Measurements from ENCODE around the gene SMARCA1.

The SMARCA1 gene

DNA sequence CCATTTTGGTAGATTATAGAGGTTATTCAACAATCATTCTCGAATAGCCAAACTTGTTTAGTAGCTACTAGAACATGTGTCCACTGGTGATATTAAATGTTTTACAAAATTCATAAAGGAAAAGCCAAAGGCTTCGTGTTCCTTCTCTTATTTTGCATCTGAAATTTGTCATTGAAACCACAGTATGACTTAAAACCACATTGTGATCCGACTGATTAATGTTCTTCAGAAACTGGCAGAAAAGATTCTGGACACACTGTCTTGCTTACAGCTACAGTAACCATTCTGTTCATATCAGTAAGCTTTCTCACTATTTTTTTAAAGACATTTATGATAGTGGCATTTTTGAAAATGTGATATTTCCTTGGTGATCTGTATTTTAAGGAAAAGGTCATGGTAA lies 2.6 kb upstream of the SMARCA1 start:
- DNase-seq: no peak

DNA sequence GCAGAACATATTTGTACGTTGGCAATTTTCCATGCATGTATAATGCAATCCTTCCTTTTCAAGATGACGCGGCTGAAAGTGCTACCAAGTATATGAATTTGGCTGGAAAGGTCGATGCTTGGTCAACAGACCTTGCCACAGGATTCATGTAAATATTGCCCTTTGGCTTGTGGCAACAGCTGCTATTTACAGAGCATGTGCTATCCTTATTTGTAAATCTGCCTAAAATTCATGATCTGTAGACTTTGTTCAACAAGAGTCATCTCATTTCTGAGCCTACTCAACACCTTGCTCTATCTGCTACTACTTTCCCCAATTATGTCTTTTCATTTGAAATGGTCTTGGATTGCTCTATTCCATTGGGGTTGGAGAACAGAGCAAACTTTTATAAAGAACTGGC lies 1.9 kb upstream of the SMARCA1 start:
- DNase-seq: no peak

DNA sequence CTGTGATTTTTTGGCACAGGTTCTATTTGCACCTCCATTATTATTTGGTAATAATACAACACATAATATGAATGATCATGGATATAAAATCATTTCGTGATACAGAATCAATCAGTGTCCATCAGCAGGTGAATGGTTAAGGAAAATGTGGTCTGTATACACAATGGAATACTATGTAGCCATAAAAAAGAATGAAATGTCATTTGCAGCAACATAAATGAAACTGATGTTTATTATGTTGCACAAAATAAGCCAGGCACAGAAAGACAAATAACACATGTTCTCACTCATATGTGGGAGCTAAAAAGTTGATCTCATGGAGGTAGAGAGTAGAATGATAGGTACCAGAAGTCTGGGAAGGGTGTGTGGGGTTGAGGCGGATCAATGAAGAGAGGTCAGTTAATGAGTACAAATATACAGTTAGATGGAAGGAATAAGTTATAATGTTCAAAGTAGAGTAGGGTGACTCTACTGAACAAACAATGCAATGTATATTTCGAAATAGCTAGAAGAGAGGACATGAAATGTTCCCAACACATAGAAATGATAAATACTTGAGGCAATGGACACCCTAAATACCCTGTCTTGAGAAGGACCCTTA lies 1.1 kb upstream of the SMARCA1 start:
- no peak for DNase-seq

DNA sequence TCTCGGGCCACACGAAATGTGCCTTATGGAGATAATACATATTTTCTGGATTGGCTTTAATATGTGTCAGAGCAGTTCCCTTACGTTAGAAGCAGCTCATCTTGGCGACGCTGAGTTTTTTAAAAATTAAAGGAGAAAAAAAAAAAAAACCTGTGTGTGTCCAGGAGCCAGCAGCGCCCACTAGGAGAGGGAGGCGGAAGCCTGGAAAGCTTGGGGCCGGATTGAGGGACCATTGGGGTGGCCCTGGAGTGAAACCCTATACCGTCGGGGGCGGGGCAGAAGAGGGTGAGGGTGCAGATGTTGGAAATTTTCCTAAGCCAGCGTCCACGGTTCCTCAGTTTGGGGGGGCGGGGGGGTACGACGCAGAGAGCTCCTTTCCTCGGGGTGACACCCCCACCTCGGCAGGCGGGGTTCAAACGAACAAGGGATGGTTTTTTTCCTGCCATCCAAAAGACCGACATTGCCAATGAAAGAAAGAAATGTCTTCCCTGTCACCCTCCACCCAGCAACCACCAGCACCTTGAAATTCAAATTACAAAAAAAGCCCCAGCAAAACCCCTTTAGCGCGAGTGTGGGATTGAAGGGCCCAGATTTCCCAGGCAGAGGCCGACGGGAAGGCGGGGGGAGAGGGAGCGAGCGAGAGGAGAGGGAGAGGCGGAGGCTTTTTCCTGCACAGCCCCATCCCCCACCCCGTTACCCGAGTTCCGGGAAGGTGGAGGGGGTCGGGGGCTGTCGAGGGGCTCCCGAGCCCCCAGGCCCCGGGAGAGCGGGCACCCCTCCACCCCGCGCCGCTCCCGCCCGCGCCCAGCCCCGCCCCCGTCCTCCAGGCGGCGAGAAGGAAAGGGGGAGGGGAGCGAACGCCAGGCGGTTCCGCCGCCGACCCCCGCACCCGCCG lies 859 bp downstream of the SMARCA1 start:
- no peak for DNase-seq

DNA sequence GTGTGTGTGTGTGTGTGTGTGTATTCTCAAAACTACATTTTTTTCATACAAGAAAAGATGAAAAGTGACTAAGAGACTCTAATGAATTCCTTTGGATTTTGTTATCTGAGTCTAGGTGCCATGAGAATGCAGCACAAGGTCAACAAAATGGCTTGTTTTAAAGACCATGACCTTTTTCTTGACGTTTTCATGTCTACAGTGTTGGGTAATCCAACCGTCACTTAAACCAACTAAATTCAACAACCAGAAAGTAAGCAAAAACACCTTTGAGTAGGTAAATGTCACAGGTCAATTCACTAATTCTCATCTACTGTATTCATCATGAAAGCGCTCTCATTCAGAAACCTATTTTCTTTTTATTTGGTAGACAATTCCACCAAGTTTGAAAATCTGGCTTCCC lies 3.1 kb downstream of the SMARCA1 start:
- no peak for DNase-seq

DNA sequence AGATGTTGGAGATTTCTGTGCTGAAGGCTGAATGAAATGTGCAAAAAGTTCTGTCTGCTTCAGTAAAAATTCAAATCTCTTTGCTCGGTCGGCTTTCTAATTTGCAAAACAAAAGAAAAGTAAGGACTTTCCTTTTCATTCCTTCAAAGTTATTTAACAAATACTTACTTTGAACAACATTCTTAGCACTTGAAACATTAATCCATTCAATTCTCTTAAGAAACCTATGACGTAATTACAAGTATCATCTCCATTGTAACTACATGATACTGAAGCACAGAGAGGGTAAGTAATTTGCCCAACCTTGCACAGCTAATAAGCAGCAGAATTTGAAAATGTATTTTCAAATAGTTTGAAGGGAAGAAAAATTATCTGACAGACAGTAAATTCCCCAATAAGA lies 6.9 kb downstream of the SMARCA1 start:
- no peak for DNase-seq

DNA sequence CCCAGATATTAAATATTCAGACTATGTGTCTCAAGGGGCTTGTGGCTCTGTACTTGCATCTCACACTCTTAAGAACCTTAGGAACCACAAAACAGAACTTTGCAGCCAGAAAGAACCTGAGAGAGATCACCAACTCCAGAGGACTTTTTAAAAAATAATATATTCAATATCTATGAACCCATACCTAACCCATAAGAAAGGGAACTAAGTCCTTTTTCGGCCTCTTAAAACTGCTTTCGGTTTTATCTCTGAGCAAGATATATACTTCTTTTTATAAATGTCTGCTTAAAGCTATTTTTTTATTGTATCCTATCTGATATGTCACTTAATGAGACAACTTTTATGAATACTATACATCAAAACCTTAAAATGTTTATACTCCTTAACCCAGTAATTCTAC lies 10.9 kb downstream of the SMARCA1 start:
- DNase-seq: no peak

DNA sequence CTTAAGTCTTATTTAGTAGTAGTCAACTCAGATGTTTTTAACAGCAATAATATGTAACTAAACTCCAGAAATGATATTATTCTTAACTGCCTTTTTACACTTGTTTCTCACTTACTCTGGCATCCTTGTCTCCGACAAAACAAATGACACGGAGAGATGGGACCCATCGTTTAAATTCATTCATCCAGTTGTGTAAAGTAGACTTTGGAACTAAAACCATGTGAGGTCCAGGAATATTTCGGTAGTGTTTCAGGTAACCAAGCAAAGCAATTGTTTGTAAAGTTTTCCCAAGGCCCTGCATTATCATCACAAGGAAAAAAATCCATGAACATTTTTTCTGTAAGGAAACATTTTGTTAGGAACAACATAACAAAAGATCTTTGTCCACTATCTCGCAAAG lies 11.6 kb downstream of the SMARCA1 start:
- no peak for DNase-seq

DNA sequence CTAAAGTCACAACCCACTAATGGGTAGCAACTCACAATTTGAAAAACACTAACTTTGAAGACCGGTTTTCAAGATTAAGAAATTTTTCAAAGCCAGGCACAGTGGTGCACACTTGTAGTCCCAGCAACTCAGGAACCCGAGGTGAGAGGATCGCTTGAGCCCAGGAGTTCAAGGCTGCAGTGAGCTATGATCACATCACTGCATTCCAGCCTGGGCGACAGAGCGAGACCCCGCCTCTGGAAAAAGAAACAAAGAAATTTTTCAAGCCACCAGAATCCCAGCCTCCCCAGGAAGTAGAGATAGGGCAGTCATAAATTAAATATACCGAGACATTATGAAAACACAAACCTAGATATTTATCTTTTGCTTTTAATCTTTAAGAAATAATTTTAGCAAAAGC lies 13.0 kb downstream of the SMARCA1 start:
- DNase-seq: no peak

DNA sequence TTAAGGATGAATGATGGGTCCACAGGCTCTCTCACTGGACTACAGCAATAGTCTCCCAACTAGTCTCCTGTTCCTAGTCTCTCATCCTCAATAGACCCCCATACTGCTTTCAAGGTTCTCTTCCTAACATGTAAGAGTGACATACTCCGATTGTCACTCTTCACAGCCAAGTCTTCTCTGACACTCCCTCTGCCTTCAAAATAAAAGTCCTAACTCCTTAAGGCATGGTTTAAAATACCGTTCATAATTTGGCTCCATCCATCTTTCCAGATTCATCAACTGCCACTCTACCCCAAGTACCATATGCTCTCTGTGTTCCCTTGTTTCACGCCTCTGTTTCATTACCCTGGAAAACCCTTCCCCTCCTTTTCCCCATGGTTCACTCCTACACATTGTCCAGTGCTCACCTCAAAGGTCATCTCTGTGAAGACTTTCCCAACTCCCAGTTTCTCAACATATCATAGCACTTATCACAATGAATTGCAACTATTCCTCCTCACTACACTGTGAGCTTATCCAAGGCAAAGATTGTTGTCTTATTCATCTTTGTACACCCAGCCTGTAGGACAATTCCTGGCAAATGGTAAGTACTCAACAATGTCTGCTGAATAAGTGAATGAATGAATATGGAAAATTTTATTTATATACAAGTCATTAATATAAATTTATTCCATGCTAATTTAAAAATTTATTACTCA lies 26.0 kb downstream of the SMARCA1 start:
- DNase-seq: no peak

DNA sequence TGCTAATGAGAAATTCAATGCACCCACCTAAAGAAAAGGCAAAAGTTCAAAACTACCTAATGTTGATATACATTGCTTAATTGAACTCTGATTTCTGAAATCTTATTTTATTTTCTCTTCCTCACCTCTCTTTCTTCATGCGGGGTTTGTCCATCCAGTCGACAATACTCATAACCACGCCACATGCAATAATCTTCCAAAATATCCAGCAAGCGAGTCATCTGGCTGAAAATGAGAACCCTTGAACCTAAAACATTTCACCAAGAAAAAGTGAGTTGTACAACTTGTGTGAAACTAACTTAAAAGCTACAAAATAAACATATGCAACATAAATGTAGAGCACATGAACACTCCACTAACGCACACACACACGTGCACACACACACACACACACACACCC lies 26.7 kb downstream of the SMARCA1 start:
- no peak for DNase-seq

DNA sequence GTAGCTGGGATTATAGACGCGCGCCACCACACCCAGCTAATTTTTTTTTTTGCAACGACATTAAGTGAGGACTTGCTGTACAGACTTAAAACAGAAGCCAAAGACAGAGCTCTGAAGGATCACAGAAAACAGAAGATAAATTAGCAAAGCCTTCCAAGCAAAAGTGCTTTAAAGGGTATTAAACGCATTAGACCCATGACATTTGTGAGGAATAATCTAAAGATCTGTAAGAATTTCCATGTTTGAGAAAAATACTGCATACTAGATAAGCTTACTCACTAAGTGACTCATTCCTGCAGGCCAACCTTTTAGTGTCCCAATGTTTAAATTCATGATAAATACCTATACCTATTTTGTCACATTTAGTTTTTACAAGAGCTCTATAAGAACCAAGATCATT lies 27.4 kb downstream of the SMARCA1 start:
- no peak for DNase-seq

DNA sequence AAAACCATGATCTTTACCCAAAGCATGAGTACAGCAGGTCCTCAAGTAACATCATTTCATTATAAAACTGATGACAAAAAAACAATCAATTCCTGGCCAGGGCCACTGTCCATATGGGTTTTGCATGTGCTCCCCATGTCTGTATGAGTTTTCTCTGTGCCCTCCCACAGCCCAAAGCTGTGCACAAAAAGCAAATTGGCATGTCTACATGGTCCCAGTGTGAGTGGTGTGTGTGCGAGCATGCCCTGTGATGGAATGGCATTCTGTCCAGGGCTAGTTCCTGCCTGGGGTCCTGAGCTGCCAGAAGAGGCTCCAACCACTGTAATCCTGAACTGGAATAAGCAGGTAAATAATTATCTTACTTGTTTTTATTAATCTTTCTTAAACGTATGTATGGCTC lies 28.4 kb downstream of the SMARCA1 start:
- no peak for DNase-seq

DNA sequence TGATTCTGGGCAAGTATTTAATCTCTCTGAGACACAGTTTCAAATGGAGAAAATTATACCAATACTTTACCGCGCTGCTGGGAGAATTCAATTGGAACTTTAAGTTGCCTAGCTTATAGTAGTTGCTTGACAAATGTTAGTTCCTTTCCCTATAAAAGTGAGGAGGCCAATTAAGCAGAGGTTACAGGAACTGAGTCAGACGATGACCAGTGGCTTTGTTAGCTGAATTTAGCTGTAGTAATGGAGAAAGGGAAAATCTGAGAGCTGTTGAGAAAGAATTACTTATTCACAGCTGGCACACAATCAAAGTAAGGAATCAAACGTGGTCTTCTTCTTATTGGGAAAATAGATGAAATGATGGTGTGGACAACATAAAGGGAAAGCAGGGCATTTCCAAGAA lies 29.6 kb downstream of the SMARCA1 start:
- no peak for DNase-seq

DNA sequence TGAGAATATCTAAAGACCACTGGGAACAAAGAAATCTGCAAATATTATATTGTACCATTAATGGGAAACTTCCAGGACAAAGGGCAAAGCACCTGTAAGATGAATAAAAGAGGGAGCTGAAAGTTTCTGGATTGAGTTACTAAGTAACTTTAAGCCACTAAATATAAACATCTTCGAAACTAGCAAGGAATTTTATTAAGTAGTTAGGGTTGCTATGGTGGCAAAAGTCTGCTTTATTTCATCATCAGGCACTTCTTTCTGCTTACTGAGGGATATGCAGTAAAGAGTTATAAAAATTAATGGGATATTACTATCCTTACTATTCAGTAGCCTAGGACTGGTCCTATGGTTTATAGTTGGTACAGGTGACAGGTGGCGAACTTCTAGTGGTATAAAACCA lies 33.0 kb downstream of the SMARCA1 start:
- no peak for DNase-seq

DNA sequence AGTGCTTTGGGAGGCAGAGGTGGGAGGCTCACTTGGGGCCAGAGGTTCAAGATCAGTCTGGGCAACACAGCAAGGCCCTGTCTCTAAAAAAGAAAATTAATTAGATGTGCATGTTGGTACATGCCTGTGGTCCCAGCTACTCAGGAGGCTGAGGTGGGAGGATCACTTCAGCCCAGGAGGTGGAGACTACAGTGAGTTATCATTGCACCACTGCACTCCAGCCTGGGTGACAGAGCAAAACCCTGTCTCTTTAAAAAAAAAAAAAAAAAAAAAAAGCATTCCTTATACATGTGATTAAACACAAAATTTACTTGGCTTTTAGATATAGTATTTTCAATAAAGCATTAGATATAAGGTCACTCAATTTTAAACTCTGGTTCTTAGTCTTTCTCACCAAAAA lies 34.9 kb downstream of the SMARCA1 start:
- DNase-seq: no peak

DNA sequence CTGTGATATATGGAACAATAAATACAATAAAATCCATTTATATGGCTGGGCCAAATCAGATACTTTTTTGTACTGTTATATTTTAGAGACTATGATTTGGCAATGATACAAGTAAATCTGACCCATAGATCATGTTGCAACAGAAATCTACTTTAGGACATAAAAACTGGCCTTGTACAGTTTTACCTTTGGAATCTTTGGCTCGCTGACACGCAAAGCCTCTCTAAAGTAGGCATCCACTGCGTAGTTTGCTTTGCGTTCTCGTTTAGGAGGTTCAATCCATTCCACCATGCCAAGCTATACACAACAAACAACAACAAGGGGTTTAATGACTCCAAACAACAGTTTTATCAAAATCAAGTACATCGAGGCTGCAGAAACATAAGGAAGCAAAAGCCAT lies 42.4 kb downstream of the SMARCA1 start:
- DNase-seq: no peak

DNA sequence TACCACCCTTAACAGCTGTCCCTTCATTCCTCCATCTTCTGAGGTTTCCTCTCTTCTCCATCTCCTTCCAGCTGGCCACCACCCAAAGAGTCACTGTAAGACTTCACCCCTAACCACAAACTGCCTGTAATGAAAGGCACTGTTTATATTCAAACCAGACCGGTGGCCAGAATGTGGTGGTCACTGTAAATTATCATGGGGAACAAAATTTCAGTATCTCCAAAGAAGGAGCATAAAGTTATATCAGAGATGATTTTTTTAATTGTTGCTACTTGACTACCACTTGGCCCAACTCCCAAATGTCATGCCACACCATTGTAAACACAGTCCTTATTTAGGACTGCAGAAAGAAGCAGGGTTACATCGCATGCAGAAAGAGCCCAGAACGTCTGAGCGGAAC lies 44.8 kb downstream of the SMARCA1 start:
- no peak for DNase-seq

DNA sequence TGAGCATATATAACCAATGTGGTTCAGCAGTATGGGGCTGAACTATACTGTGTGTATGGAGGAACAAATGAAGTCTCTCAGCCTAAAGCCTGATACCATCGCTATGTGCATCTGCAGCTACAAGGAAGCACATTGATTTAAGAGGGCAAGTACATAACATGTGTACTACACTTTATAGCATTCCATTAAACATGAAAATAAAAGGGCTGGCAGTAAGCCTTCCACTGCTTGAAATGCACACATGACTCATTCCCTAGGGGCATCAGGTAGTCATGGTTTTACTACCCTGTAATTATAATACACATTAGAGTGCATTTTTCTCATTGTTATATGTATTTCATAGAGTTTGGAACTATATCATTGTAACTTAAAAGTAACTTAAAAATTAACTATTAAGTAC lies 51.2 kb downstream of the SMARCA1 start:
- no peak for DNase-seq

DNA sequence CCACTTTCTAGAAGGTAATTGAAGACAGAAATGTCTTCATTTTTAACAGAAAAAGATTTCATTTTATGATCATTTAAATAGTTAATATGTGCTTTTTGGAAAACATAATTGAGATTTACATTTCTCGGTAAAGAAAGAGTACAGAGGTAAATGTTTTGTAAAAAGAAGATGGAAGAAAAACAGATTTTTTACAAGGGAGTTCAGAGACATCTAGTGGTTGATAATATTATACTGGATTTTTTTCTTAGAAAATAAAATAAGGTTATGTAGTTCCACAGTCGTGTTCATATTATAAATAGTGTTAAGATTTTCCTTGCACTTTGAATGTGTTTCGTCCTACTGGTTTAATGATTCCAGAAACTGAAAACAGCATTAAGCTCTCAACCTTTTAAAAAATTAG lies 60.6 kb downstream of the SMARCA1 start:
- no peak for DNase-seq

DNA sequence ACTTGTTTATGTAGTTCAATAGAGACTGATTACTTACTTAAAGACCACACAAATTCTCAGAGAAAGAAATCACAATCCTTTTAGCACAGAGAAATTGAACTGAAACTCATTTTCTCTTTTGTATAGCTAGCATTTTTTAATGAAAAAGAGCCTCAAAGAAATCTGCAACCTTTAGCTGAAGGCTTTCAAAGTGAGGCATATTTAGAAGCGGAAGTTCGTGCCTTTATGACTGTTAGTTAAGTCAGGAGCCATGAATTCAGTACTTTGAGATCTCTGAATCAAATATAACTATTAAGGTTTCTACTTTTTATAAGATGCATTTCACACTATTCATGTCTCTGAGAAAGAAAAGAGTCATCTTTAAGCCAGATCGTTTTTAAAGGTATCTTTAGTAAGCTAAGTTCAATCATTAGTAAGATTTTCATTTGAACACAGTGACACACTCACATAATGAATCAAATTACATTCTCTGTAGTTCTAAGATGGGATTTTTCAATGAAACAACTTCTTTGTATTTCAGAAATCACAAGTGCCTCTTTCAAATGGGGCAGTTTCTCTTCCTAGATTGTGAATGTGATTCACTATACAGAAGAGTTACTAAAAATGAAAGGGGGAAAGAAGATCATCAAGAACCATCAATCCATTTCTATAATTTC lies 61.4 kb downstream of the SMARCA1 start:
- DNase-seq: no peak

DNA sequence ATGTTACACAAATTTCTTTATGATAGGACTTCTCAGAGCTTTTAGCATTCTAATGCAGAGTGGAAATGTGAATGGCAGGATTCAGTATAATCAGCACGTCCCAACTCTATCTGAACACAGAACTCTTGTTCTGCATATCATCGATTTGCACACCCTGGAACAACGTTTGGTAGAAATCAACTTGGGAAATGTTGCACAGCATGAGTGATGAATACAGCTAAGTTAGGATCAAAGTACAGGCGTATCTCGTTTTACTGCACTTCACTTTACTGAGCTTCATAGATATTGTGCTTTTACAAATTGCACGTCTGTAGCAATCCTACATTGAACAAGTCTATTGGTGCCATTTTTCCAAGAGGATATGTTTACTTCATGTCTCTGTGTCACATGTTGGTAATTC lies 70.8 kb downstream of the SMARCA1 start:
- DNase-seq: no peak

DNA sequence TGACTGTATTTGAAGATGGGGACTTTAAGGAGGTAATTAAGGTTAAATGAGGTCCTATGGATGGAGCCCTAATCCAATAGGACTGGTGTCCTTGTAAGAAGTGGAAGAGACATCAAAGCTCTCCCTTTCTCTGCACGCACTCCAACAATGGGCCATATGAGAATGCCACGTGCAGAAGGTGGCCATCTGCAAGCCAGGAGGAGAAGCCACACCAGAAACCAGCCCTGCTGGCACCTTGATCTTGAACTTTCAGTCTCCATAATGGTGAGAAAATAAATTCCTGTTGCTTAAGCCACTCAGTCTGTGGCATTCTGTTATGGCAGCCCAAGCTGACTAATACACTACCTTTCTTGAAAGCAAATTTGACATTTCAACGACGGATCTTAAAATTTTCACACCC lies 73.2 kb downstream of the SMARCA1 start:
- no peak for DNase-seq

DNA sequence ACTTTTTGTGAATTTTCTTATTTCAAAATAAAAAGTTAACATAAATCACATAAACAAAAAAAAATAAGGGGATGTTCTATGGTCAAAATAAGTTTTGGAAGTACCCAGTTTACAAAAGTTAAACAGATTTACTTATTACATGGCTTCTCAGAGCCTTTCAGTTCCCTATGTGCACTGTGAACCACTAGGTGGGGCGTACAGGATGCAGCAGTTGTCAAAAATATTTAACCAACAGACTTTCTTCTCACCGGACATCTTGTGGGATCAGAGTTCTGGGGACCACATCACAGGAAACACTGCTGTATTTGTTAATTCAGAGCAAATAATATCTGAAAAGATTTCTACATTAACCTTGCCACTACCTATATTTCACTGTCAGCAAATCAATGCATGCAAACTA lies 74.1 kb downstream of the SMARCA1 start:
- no peak for DNase-seq

All from NCI-H2081 treated with DMSO at 0.1 percent for 48 hours (cell line).